HG02763 (cell line): ENCODE data around the gene ROBO2.

Experiments used
- ATAC-seq: cut with Tn5 transposase; IDR thresholded peaks from one replicate; pipeline ENCODE4 v1.9.1; 2021; ENCODE audit warnings: mild to moderate bottlenecking, moderate library complexity; ENCODE audit not compliant: unreplicated experiment

ROBO2 gene

GRCh38 chr3:77248420-77248819 is 208.5 kb downstream of the ROBO2 start:
- ATAC-seq: no peak

GRCh38 chr3:77251136-77251535 is 211.2 kb downstream of the ROBO2 start:
- ATAC-seq: no peak

- peak; percentile 74 for ATAC-seq
Observed at GRCh38 chr3:77254967-77255831, 215.3 kb downstream of the ROBO2 start.

- ATAC-seq: no peak
Observed at GRCh38 chr3:77256584-77257503, 216.9 kb downstream of the ROBO2 start.

- ATAC-seq: no peak
Observed at GRCh38 chr3:77259694-77260093, 219.8 kb downstream of the ROBO2 start.

- ATAC-seq: no peak
Observed at GRCh38 chr3:77262361-77262760, 222.5 kb downstream of the ROBO2 start.

GRCh38 chr3:77267589-77267988 is 227.7 kb downstream of the ROBO2 start:
- no peak for ATAC-seq

GRCh38 chr3:77271306-77271705 is 231.4 kb downstream of the ROBO2 start:
- no peak for ATAC-seq

GRCh38 chr3:77271711-77272110 is 231.8 kb downstream of the ROBO2 start:
- ATAC-seq: no peak

- ATAC-seq: no peak
Observed at GRCh38 chr3:77279276-77279675, 239.4 kb downstream of the ROBO2 start.

- ATAC-seq: no peak
Observed at GRCh38 chr3:77281721-77282120, 241.8 kb downstream of the ROBO2 start.

- ATAC-seq: no peak
Observed at GRCh38 chr3:77283108-77283507, 243.2 kb downstream of the ROBO2 start.

- no peak for ATAC-seq
Observed at GRCh38 chr3:77288348-77288747, 248.4 kb downstream of the ROBO2 start.

GRCh38 chr3:77296527-77296926 is 256.6 kb downstream of the ROBO2 start:
- no peak for ATAC-seq

GRCh38 chr3:77298417-77298816 is 258.5 kb downstream of the ROBO2 start:
- no peak for ATAC-seq

GRCh38 chr3:77303955-77304699 is 264.2 kb downstream of the ROBO2 start:
- no peak for ATAC-seq

GRCh38 chr3:77304700-77305021 is 264.8 kb downstream of the ROBO2 start:
- ATAC-seq: no peak

- ATAC-seq: no peak
Observed at GRCh38 chr3:77309460-77309859, 269.6 kb downstream of the ROBO2 start.

GRCh38 chr3:77313843-77314242 is 273.9 kb downstream of the ROBO2 start:
- ATAC-seq: no peak

GRCh38 chr3:77319711-77320110 is 279.8 kb downstream of the ROBO2 start:
- ATAC-seq: no peak

GRCh38 chr3:77320514-77320913 is 280.6 kb downstream of the ROBO2 start:
- no peak for ATAC-seq
